SK-N-SH (cell line): ENCODE results near the gene CRYBG1. TPM values are rescaled to one million over a fixed set of nuclear protein-coding genes. Genes with fewer than 3 reads are reported as not detected.

Experiments
- CTCF ChIA-PET: fragments of 300-600, 350-600 bp; formaldehyde crosslinking; extraction: SDS; loops from one replicate; lab custom pipeline; 2021; lab: Yijun Ruan, JAX
- POLR2A ChIA-PET: fragments of 350-600 bp; sonication (Branson Sonifier 250); formaldehyde crosslinking; extraction: SDS; loops from one replicate; lab custom pipeline; 2020; ENCODE audit warnings: antibody characterized with exemption, inconsistent platforms; lab: Yijun Ruan, JAX
- DNase-seq: peaks from one replicate; pipeline ENCODE4 v3.0.0; 2012
- H2AFZ ChIP-seq: fragments of 200-600 bp; sonication (generic); 2 replicates; pipeline ENCODE4 v1.8.1; 2016; ENCODE audit warnings: antibody characterized with exemption, mild to moderate bottlenecking, low read depth
- H3F3A ChIP-seq: fragments of 200-600 bp; sonication (generic); replicated peaks from 2 replicates; pipeline ENCODE3; 2016; ENCODE audit warnings: antibody characterized with exemption, mild to moderate bottlenecking; ENCODE audit not compliant: insufficient read depth
- H3K27ac ChIP-seq, 2 experiments: fragments of 200-500 bp in 1 of 2; fragments of 200-600 bp in 1 of 2; sonication (Bioruptor generic) in 1 of 2; sonication (generic), shearing (Covaris generic) in 1 of 2; 2 replicates each; pipeline versions ENCODE4 v1.5.1 to v1.6.1; 2014 to 2016; ENCODE audit warnings: low read depth in 2 of 2, inconsistent platforms in 1 of 2, low read length in 1 of 2, mild to moderate bottlenecking in 1 of 2, mixed read lengths in 1 of 2
- H3K27me3 ChIP-seq: fragments of 200-600 bp; sonication (generic), shearing (Covaris generic); 2 replicates; pipeline ENCODE4 v1.6.1; 2016; ENCODE audit warnings: mixed run types; ENCODE audit not compliant: insufficient read depth
- H3K36me3 ChIP-seq, 2 experiments: fragments of 200-500 bp in 1 of 2; fragments of 200-600 bp in 1 of 2; sonication (Bioruptor generic) in 1 of 2; sonication (generic) in 1 of 2; replicated peaks in 1 of 2; 2 replicates each; pipeline versions ENCODE3 to v1.5.1; 2014 to 2016; ENCODE audit warnings: low read length in 1 of 2, mild to moderate bottlenecking in 1 of 2; ENCODE audit not compliant: insufficient read depth in 2 of 2, control insufficient read depth in 1 of 2
- H3K4me1 ChIP-seq, 2 experiments: fragments of 200-500 bp in 1 of 2; fragments of 200-600 bp in 1 of 2; sonication (Bioruptor generic) in 1 of 2; sonication (generic), shearing (Covaris generic) in 1 of 2; 2 replicates each; pipeline versions ENCODE4 v1.5.1 to v1.6.1; 2014 to 2016; ENCODE audit warnings: low read depth in 1 of 2, low read length in 1 of 2, mixed run types in 1 of 2; ENCODE audit not compliant: insufficient read depth in 2 of 2, control insufficient read depth in 1 of 2
- H3K4me2 ChIP-seq: fragments of 200-600 bp; sonication (generic), shearing (Covaris generic); 2 replicates; pipeline ENCODE4 v1.6.1; 2017; ENCODE audit warnings: mixed run types
- H3K4me3 ChIP-seq, 2 experiments: fragments of 200-500 bp in 1 of 2; fragments of 200-600 bp in 1 of 2; sonication (Bioruptor generic) in 1 of 2; sonication (generic), shearing (Covaris generic) in 1 of 2; 2 replicates each; pipeline versions ENCODE4 v1.5.1 to v1.8.1; 2014 to 2016; ENCODE audit warnings: low read depth in 2 of 2, inconsistent platforms in 1 of 2, low read length in 1 of 2, mild to moderate bottlenecking in 1 of 2, mixed read lengths in 1 of 2, moderate library complexity in 1 of 2
- H3K79me2 ChIP-seq: fragments of 200-600 bp; sonication (generic); 2 replicates; pipeline ENCODE4 v1.8.1; 2017; ENCODE audit warnings: mild to moderate bottlenecking; ENCODE audit not compliant: insufficient read depth
- H3K9ac ChIP-seq: fragments of 200-600 bp; sonication (generic); 2 replicates; pipeline ENCODE4 v1.6.1; 2017; ENCODE audit warnings: mixed run types
- H3K9me2 ChIP-seq: fragments of 200-600 bp; sonication (generic); 2 replicates; pipeline ENCODE4 v1.6.1; 2017; ENCODE audit warnings: mixed run types
- H3K9me3 ChIP-seq: fragments of 200-600 bp; sonication (generic); 2 replicates; pipeline ENCODE4 v1.6.1; 2017; ENCODE audit warnings: mixed run types, mild to moderate bottlenecking, moderate library complexity
- H4K20me1 ChIP-seq: fragments of 200-600 bp; sonication (generic); 2 replicates; pipeline ENCODE4 v1.6.1; 2017; ENCODE audit warnings: mild to moderate bottlenecking, mixed run types; ENCODE audit not compliant: insufficient read depth
- EP300 ChIP-seq, 2 experiments: IDR thresholded peaks; 2 replicates each; pipeline versions ENCODE4 v1.4.0 to v1.6.1; 2012; ENCODE audit warnings: borderline replicate concordance in 1 of 2, low read depth in 1 of 2, low read length in 1 of 2
- EZH2phosphoT487 ChIP-seq: fragments of 200-600 bp; sonication (generic); IDR thresholded peaks from 2 replicates; pipeline ENCODE4 v1.6.1; 2017; ENCODE audit warnings: low read depth, mixed run types, mild to moderate bottlenecking, antibody characterized with exemption, moderate library complexity, borderline replicate concordance
- FOXM1 ChIP-seq: IDR thresholded peaks from 2 replicates; pipeline ENCODE4 v1.4.0; 2012; ENCODE audit warnings: low read depth, mild to moderate bottlenecking
- GABPA ChIP-seq: IDR thresholded peaks from 2 replicates; pipeline ENCODE4 v1.4.0; 2012; ENCODE audit warnings: low read depth, mild to moderate bottlenecking
- JUND ChIP-seq: IDR thresholded peaks from 2 replicates; pipeline ENCODE4 v1.4.0; 2012
- MEF2A ChIP-seq: IDR thresholded peaks from 2 replicates; pipeline ENCODE4 v1.4.0; 2012; ENCODE audit warnings: low read depth, borderline replicate concordance
- MXI1 ChIP-seq: IDR thresholded peaks from 2 replicates; pipeline ENCODE4 v1.6.1; 2012; ENCODE audit warnings: mild to moderate bottlenecking, low read depth, low read length, improper control_type of control experiment
- NRF1 ChIP-seq: IDR thresholded peaks from 2 replicates; pipeline ENCODE4 v1.6.1; 2012; ENCODE audit warnings: low read depth, mild to moderate bottlenecking, low read length
- POLR2AphosphoS5 ChIP-seq: IDR thresholded peaks from 2 replicates; pipeline ENCODE4 v1.6.1; 2012; ENCODE audit warnings: low read depth, low read length
- RCOR1 ChIP-seq: fragments of 150-350 bp; IDR thresholded peaks from 2 replicates; pipeline ENCODE4 v1.6.1; 2017; ENCODE audit warnings: antibody characterized with exemption, low read length
- RXRA ChIP-seq: IDR thresholded peaks from 2 replicates; pipeline ENCODE4 v1.4.0; 2012; ENCODE audit warnings: low read depth, mild to moderate bottlenecking, borderline replicate concordance
- TCF12 ChIP-seq: IDR thresholded peaks from 2 replicates; pipeline ENCODE4 v1.4.0; 2012
- WGBS: methylation state at CpG from one replicate; pipeline ENCODE4 v1.1.6; 2017; ENCODE audit warnings: low lambda C conversion rate; 5-methylcytosine and 5-hydroxymethylcytosine counted together
- polyA plus RNA-seq, 3 experiments: library from polyadenylated mRNA; depleted of rRNA; stranded (reverse); fragments of >200 nt; gene quantifications; 2 replicates each; pipeline ENCODE4 v1.2.3, GENCODE V29; 2012
- TF ChIP-seq, protein P1 (sequence below): IDR thresholded peaks from 2 replicates; pipeline ENCODE4; 2012
- TF ChIP-seq, protein P2 (sequence below): IDR thresholded peaks from 2 replicates; pipeline ENCODE4 v1.4.0; 2012; ENCODE audit warnings: low read depth, borderline replicate concordance
- TF ChIP-seq, protein P3 (sequence below): fragments of 150-350 bp; IDR thresholded peaks from 2 replicates; pipeline ENCODE4 v1.6.1; 2016; ENCODE audit warnings: mild to moderate bottlenecking, low read depth, low read length
- TF ChIP-seq, protein P4 (sequence below): IDR thresholded peaks from 2 replicates; pipeline ENCODE4 v1.4.0; 2012; ENCODE audit warnings: low read depth
- TF ChIP-seq, protein P5 (sequence below): IDR thresholded peaks from 2 replicates; pipeline ENCODE4 v1.4.0; 2012; ENCODE audit warnings: low read depth, borderline replicate concordance

CRYBG1 gene
- polyA plus RNA-seq, 1 of the 3 experiments (the other 2 are of a cell fraction), result 13.8 TPM

DNA sequence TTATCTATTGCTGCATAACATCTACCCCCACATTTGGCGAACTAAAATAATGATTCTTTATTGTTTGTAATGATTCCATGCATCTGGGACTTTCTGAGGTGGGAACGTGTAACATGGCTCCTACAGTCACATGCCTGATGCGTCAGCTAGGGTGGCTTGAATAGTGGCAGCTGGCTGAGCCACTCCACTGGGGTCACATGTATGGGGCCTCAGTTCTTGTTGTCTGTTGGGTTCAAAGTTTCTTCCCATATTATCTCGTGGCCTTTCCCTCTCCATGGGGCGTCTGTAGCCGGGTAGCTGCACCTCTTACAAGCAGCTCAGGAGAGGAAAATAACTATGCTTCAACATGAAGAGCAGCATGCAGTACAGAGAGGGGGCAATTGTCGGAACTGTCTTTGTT is 69.9 kb downstream of the CRYBG1 start:
- Histone ChIP-seq H3K36me3 (no peaks in the 10 kb centered on the region), H3K27me3 (no peaks in the 10 kb centered on the region)

DNA sequence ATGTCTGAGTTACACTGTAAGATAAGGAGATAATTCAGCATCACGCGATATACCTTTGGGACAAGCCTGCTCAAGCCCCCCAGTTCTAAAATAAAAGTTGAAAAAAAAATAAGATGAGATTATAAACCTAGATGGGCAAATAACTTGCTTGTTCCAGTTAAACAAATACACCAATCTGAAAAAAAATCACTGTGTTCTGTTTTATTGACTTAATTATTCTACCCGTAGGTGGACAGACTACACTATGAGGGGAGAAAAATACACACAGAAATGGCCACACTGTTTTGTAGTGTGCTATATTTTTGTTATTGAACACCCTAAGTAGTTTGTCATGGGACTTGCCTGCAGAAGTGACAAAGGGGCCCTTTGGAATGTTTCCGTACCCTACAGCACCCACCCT is 70.9 kb downstream of the CRYBG1 start:
- Histone ChIP-seq H3K27me3 (no peaks in the 10 kb centered on the region), H3K9ac (no peak overlapping the region), H3K27ac (no peak overlapping the region), H3K4me3 (no peak overlapping the region), H3K4me1 (no peaks in the 10 kb centered on the region), H3K9me2 (no peaks in the 10 kb centered on the region), H2AFZ (no peak overlapping the region), H4K20me1 (no peaks in the 10 kb centered on the region), H3F3A (no peaks in the 10 kb centered on the region), H3K4me2 (no peak overlapping the region), H3K36me3 (no peaks in the 10 kb centered on the region), H3K79me2 (no peaks in the 10 kb centered on the region), H3K9me3 (no peaks in the 10 kb centered on the region)
- 94% methylated on average over 4 of the region's 4 CpGs for WGBS
- no peak for DNase-seq
- no peak for TF ChIP-seq MEF2A
- TF ChIP-seq RCOR1, result no peak
- CTCF ChIA-PET, result interaction anchor here (0.8 to 1.5 kb wide), 2 partner anchors 12 to 548 kb away, joined by 3 to 4 read pairs; no protein-coding TSS in a partner anchor
- POLR2A ChIA-PET, result no interaction called here

More for the DNA sequence above, 69.9 kb downstream of the CRYBG1 start:
- Histone ChIP-seq H3K79me2 (no peaks in the 10 kb centered on the region), H3K9me2 (no peaks in the 10 kb centered on the region), H3K27ac (no peak overlapping the region), H3K4me2 (no peak overlapping the region)
- no peak for TF ChIP-seq TCF12
- TF ChIP-seq RXRA, result no peak
- TF ChIP-seq POLR2AphosphoS5, result no peak
- TF ChIP-seq, protein P1, sequence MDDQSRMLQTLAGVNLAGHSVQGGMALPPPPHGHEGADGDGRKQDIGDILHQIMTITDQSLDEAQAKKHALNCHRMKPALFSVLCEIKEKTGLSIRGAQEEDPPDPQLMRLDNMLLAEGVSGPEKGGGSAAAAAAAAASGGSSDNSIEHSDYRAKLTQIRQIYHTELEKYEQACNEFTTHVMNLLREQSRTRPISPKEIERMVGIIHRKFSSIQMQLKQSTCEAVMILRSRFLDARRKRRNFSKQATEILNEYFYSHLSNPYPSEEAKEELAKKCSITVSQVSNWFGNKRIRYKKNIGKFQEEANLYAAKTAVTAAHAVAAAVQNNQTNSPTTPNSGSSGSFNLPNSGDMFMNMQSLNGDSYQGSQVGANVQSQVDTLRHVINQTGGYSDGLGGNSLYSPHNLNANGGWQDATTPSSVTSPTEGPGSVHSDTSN, result no peak
- TF ChIP-seq, all 33 proteins: peak for 0
- DNase-seq, result no peak
- Histone ChIP-seq H3K4me1 (no peaks in the 10 kb centered on the region), H3F3A (no peaks in the 10 kb centered on the region), H2AFZ (no peak overlapping the region), H4K20me1 (no peaks in the 10 kb centered on the region), H3K9ac (no peak overlapping the region), H3K9me3 (no peaks in the 10 kb centered on the region), H3K4me3 (no peak overlapping the region)
- CTCF ChIA-PET, result no interaction called here
- WGBS, result 67% methylated on average over 7 of the region's 7 CpGs
- POLR2A ChIA-PET, result no interaction called here

DNA sequence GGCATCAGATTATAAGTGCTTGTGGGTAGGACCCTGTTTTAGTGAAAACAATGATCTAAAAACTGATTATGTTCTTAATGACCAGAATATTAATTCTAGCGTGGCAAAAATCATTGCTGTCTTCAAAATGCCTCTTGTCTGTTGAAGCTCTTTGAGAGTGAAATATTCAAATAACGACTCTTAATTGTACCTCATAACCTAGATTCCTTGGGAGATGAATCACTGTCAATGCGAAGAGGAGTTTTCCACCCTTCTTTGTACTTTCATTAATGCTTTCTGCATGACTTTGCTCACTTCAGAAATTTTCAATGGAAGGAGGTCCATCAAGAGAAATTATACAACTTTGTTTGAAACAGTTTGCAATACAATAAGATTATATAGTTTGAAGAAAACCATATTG is 71.5 kb downstream of the CRYBG1 start:
- Histone ChIP-seq H3K9me3 (no peaks in the 10 kb centered on the region), H3K4me2 (no peak overlapping the region), H3F3A (peaks cover 2% of the 10 kb centered on the region), H3K9me2 (no peaks in the 10 kb centered on the region), H3K36me3 (no peaks in the 10 kb centered on the region), H3K27ac (no peak overlapping the region), H4K20me1 (no peaks in the 10 kb centered on the region), H3K79me2 (no peaks in the 10 kb centered on the region), H3K27me3 (0 out of 2 replicates have a peak, but pooled peaks cover 3% of the 10 kb centered on the region), H3K4me3 (no peak overlapping the region), H2AFZ (no peak overlapping the region), H3K9ac (no peak overlapping the region), H3K4me1 (no peaks in the 10 kb centered on the region)
- 87% methylated on average over 3 of the region's 3 CpGs for WGBS
- ChIA-PET CTCF (interaction anchor here (0.8 to 1.5 kb wide), 2 partner anchors 12 to 547 kb away, joined by 3 to 4 read pairs; no protein-coding TSS in a partner anchor), POLR2A (no interaction called here)
- no peak for DNase-seq
- TF ChIP-seq, protein P2, sequence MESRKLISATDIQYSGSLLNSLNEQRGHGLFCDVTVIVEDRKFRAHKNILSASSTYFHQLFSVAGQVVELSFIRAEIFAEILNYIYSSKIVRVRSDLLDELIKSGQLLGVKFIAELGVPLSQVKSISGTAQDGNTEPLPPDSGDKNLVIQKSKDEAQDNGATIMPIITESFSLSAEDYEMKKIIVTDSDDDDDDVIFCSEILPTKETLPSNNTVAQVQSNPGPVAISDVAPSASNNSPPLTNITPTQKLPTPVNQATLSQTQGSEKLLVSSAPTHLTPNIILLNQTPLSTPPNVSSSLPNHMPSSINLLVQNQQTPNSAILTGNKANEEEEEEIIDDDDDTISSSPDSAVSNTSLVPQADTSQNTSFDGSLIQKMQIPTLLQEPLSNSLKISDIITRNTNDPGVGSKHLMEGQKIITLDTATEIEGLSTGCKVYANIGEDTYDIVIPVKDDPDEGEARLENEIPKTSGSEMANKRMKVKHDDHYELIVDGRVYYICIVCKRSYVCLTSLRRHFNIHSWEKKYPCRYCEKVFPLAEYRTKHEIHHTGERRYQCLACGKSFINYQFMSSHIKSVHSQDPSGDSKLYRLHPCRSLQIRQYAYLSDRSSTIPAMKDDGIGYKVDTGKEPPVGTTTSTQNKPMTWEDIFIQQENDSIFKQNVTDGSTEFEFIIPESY, result no peak
- TF ChIP-seq FOXM1, result no peak
- TF ChIP-seq, protein P3, sequence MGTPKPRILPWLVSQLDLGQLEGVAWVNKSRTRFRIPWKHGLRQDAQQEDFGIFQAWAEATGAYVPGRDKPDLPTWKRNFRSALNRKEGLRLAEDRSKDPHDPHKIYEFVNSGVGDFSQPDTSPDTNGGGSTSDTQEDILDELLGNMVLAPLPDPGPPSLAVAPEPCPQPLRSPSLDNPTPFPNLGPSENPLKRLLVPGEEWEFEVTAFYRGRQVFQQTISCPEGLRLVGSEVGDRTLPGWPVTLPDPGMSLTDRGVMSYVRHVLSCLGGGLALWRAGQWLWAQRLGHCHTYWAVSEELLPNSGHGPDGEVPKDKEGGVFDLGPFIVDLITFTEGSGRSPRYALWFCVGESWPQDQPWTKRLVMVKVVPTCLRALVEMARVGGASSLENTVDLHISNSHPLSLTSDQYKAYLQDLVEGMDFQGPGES, result no peak
- no peak for TF ChIP-seq MEF2A
- TF ChIP-seq GABPA, result no peak
- TF ChIP-seq, protein P4, sequence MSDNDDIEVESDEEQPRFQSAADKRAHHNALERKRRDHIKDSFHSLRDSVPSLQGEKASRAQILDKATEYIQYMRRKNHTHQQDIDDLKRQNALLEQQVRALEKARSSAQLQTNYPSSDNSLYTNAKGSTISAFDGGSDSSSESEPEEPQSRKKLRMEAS, result no peak
- TF ChIP-seq EP300 (IDR thresholded peaks at IDR 0.05; ENCODE audit: borderline replicate concordance in 1 of 2, low read depth in 1 of 2, low read length in 1 of 2), result no peak
- no peak for TF ChIP-seq EZH2phosphoT487
- TF ChIP-seq POLR2AphosphoS5, result no peak
- TF ChIP-seq MXI1, result no peak
- no peak for TF ChIP-seq NRF1
- no peak for TF ChIP-seq RXRA
- no peak for TF ChIP-seq JUND
- TF ChIP-seq, protein P5, sequence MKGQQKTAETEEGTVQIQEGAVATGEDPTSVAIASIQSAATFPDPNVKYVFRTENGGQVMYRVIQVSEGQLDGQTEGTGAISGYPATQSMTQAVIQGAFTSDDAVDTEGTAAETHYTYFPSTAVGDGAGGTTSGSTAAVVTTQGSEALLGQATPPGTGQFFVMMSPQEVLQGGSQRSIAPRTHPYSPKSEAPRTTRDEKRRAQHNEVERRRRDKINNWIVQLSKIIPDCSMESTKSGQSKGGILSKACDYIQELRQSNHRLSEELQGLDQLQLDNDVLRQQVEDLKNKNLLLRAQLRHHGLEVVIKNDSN, result no peak
